Stimulated activated CD8-positive, alpha-beta memory T cell treated with anti-CD3 and anti-CD28 coated beads, Interleukin-2, amount 100 ng/mL, for 48 hours (primary cell): Measurements from ENCODE around the gene ZNF578.
"Not testable (repeated sequence)": the region's sequence is repeated elsewhere in the genome, so short reads cannot be mapped to it uniquely, and the experiment has no call there.

Source experiments
- DNase-seq, 2 donors: peaks; one replicate each; pipeline ENCODE4 v3.0.0-alpha.2; 2020; ENCODE audit warnings: low read depth in 2 of 2

The ZNF578 gene

DNA sequence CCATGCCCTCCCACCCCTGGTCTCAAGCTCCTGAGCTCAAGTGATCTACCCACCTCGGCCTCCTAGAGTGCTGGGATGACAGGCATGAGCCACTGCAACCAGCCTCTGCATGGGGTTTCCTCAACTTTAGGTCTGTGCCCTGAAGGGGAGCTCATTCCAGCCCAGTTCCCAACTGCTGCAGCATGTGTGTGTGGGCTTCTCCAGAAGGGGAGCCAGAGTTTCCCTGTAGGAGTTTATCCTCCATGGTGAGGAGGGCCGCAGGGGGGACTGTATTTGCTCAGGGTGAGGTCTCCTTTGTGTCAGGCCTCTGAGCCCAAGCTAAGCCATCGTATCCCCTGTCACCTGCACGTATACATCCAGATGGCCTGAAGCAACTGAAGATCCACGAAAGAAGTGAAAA lies 62.8 kb downstream of the ZNF578 start:
- no peak for DNase-seq

GRCh38 chr19:52518646-52519045 lies 65.3 kb downstream of the ZNF578 start:
- DNase-seq, result no peak

- DNase-seq, result not testable (repeated sequence)
These were observed 65.8 kb downstream of the ZNF578 start for GRCh38 chr19:52519175-52519574.

GRCh38 chr19:52520013-52520412 lies 66.7 kb downstream of the ZNF578 start:
- no peak for DNase-seq

GRCh38 chr19:52522551-52522950 lies 69.2 kb downstream of the ZNF578 start:
- DNase-seq, result no peak

DNA sequence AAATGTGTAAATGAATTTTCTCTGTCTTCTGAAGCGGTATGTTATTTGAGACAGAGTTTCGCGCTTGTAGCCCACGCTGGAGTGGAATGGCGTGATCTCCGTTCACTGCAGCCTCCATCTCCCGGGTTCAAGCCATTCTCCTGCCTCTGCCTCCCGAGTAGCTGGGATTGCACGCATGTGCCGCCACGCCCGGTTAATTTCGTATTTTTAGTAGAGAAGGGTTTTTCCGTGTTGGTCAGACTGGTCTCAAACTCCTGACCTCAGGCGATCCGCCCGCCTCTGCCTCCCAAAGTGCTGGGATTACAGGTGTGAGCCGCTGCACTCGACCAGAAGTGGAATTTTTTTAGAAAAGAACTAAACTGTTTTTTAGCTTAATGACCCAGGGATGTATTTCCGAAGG lies 70.7 kb downstream of the ZNF578 start:
- no peak for DNase-seq

DNA sequence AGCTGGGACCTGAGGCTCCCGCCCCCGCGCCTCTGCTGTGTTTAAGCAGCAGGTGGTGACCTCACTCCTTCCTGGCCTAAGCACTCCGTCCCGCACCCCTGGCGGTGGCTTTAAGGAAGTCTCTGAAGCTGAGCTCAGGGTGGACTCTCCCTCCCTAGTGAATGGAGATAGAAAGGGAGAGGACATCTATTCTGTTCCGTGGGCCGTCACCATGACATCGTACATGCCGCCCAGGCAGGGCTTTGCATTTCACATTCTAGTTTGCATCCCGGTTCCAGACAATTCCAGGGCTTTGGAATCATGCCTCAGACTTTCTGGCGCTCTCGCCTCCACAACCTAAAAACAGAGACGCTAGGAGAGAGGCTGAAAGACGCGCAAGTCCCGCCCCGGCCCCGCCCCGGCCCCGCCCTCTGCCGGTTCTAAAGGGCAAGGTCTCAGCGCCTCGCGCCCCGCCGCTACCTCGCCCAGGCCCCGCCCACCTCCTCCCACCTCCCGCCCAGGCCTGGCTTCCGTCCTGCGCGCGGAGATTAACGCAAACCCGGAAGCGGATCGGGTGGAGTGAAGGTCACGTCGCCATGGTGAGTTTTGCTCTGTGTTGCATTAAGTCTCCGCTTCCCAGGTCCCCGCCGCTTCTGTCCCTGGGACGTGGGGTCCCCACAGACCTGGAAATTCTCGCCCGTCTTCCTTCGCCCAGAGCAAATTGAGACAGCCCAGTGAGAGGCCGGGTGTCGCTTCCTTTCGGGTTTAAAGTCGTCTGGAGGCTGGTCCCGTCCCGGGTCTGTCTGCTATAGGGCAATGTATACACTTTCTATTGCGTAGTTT lies 74.0 kb downstream of the ZNF578 start, which contains the start of gene ZNF808:
Gene ZNF808 (plus strand): TSS at position 535 of the 822 bp plus-strand sequence. CDS start 15,617 bp downstream, outside the sequence.
- peak; percentile 95 to 97 for DNase-seq

- no peak for DNase-seq
These were observed 74.6 kb downstream of the ZNF578 start for GRCh38 chr19:52527956-52528351.

GRCh38 chr19:52532480-52532879 lies 79.1 kb downstream of the ZNF578 start:
- no peak for DNase-seq

DNA sequence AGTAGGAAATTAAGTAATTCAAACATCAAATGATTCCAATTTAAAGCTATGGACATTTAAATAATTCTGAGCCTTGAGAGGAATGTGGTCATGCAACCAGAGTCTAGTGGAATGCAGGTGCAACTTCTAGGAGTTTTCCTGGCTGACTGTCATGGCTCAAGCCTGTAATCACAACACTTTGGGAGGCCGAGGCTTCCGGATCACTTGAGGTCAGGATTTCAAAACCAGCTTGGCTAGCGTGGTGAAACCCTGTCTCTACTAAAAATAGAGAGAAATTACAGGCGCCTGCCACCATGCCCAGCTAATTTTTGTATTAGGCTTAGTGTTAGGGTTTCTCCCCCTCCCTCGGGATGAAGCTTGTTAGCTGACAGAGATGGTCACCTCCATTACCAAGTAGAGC lies 80.5 kb downstream of the ZNF578 start:
- DNase-seq, result no peak

DNA sequence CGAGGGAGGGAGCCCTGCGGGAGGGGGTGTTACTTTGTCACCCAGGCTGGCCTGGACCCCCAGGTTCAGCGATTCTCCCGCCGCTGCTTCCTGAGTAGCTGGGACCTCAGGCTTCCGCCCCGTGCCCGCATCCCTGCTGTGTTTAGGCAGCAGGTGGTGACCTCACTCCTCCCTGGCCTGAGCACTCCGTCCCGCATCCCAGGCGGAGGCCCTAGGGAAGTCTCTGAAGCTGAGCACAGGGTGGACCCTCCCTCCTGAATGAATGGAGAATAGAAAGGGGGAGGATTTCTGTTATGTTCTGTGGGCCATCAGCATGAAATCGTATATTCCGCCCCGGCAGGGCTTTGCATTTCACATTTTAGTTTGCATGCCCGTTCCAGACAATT lies 82.0 kb downstream of the ZNF578 start:
- not testable (repeated sequence) for DNase-seq

GRCh38 chr19:52535771-52536447 lies 82.6 kb downstream of the ZNF578 start:
- DNase-seq, result peak; percentile 88 to 94

GRCh38 chr19:52536448-52536800 lies 83.1 kb downstream of the ZNF578 start:
- no peak for DNase-seq

DNA sequence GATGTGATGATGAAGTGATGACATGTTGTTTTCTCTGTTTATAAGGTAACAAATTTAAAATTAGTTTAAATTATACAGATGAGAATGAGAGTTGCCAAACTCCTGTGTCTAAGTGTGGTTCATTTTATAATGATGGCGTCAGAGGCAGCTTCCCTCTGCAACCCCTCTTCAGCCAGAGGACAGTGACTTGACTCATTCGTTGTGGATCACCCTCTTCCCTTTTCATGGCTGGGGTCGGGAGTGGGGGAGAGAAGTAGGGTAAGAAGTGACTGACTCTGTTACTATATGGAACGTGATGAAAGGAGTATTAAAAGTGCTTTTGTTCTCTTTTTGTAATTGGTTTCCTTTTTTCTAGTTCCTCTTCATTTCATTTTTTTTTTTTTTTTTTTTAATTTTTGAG lies 85.5 kb downstream of the ZNF578 start:
- not testable (repeated sequence) for DNase-seq

- not testable (repeated sequence) for DNase-seq
These were observed 87.8 kb downstream of the ZNF578 start for GRCh38 chr19:52541176-52541575.

DNA sequence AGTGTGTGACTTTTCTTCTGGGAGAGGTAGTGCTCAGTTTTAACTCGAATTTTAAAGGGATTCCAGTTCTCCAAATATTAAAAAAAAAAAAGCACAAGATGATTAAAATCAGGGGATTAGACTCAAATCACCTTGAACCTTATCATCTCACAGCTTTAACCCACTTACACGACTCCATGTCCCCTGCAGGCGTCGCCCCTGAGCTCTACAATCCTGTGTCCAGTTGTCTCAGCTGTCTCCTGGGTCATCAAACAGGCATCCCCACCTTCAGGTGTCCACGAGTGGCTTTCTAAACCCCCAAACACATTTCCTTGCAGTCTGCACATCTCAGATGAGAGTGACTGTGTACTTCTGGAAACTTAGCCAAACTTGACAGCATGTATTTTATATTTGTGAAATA lies 88.3 kb downstream of the ZNF578 start:
- no peak for DNase-seq

DNA sequence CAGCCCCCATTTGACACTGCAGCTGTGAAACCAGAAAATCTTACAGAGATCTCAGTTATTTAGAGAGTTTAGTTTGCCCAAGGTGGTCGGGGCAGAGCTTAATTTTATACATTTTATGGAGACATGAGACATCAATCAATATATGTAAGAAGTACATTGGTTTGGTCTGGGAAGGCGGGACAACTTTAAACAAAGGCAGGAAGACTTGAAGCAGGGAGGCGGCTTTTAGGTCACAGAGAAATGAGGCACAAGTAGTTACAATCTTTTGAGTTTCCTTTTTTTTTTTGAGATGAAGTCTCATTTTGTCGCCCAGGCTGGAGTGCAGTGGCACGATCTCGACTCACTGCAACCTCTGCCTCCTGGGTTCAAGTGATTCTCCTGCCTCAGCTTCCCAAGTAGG lies 89.2 kb downstream of the ZNF578 start:
- not testable (repeated sequence) for DNase-seq

DNA sequence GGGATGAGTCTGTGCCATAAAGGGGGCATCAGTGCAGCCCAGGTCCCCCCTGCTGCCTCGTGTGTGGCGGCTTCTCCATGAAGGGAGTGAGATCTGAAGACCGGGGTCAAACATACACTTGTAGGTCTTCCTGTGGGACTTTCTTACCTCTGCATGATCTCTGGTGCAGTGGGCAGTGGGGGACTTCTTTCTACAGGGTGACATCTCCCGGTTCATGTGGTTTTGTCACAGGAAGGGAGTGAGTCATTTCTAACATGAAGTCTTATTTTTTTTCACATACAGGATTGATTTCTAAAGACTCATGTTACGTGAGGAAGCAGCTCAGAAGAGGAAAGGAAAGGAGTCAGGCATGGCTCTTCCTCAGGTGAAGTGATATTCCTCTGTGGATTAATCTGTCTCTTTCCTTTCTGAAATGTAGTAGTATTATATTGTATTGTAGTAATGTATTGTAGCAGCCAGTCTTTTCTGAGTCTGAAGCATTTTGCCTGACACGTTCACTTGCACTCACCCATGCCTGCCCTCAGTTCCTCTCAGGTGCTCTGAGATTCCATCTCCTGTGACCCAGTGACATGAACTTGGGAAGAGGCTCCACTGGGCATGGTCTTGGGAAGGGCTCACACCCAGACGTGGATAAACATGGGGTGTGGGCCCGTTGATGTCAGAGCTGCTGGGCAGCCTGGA lies 89.8 kb downstream of the ZNF578 start:
- no peak for DNase-seq

GRCh38 chr19:52554216-52554971 lies 101.0 kb downstream of the ZNF578 start:
- DNase-seq, result no peak

DNA sequence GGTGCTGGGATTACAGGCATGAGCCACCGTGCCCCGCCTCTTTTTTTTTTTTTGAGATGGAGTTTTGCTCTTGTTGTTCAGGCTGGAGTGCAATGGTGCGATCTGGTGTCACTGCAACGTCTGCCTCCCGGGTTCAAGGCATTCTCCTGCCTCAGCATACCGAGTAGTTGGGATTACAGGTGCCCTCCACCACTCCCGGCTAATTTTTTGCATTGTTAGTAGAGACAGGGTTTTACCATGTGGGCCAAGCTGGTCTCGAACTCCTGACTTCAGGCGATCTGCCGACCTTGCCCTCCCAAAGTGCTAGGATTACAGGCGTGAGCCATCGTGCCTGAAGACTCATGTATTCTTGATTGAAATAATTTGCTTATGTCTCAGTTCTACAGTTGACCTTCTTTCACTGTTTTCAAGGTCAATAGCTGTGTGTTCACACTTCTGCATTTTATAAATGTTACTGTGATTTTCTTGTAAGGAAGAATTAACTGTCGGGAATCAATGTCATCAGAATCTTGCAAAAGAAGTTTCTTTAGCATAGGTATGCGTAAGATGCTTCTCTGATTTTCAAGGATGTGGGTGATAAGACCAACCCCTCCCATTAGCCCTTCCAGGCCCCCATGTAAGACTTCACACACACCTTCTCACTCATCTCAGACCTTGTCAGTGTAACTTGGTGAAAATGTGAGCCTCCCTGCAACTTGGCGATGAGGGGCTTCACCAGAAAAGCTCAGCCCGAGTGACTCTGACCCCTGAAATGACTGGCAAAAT lies 104.1 kb downstream of the ZNF578 start:
- DNase-seq, result no peak
